ENCODE results near the gene KRTAP9-4.
"Not testable (repeated sequence)": the region's sequence is repeated elsewhere in the genome, so short reads cannot be mapped to it uniquely, and the experiment has no call there.

Gene KRTAP9-4, protein sequence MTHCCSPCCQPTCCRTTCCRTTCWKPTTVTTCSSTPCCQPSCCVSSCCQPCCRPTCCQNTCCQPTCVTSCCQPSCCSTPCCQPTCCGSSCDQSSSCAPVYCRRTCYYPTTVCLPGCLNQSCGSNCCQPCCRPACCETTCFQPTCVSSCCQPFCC

DNA sequence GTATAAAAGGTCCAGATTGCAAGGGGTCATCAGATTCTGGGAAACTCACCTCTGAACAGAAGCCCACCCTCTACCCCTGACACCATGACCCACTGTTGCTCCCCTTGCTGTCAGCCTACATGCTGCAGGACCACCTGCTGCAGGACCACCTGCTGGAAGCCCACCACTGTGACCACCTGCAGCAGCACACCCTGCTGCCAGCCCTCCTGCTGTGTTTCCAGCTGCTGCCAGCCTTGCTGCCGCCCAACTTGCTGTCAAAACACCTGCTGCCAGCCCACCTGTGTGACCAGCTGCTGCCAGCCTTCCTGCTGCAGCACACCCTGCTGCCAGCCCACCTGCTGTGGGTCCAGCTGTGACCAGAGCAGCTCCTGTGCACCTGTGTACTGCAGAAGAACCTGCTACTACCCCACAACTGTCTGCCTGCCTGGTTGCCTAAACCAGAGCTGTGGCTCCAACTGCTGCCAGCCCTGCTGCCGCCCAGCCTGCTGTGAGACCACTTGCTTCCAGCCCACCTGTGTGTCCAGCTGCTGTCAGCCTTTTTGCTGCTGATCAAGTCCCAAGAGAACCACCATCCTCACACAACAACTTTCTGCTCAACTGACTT, at the start of gene KRTAP9-4:
TSS of gene KRTAP9-4 (plus strand) at position 51 of the 604 bp plus-strand sequence. CDS start at position 85, 34 bp downstream.
- not testable (repeated sequence) for H3K27ac ChIP-seq (ENCODE audit: low read length); H2AFZ ChIP-seq (ENCODE audit: low read depth, low read length); H3K9ac ChIP-seq (ENCODE audit: low read length); H3K4me2 ChIP-seq (ENCODE audit: low read length); H3K4me1 ChIP-seq (ENCODE audit: low read length); H4K20me1 ChIP-seq (ENCODE audit: insufficient read depth, low read length); H3K36me3 ChIP-seq (replicated peaks; ENCODE audit: low read depth, low read length); H3K79me2 ChIP-seq (ENCODE audit: low read length); H3K9me3 ChIP-seq (ENCODE audit: insufficient read depth, low read length); H3K4me3 ChIP-seq (ENCODE audit: low read length)
- H3K27me3 ChIP-seq (ENCODE audit: low read depth, low read length) = peaks cover 16% of the 10 kb centered on the region; the same call in 1 of the 2 replicates

DNA sequence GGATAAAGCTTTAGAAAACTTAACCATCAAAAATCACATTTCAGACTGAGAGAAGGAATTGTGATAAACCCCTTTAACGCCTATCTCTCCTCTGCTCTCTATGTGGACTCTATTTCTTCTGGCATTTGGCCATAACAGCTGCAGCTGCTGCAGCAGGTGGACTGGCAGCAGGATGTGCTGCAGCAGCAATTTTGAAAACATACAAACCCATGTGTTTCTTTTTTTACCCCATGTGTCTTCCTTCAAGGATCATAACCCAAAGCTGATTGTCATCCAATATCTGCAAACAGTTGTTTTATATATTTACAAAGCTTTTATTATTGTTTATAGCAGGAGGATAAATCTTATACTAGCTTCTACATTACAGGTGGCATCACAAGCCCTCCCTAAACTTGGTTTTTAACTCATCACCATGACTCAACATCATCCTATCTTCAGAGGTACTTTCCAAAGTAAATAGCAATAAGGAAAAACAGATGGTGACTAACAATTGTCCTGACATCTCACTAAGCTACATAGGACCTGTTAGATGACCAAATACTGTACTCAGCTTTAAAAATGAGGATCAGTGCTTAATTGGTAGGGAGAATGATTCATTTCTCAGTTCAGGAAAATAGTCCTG, 37.5 kb upstream of the KRTAP9-4 start:
- Histone ChIP-seq H3K27ac (ENCODE audit: low read length) (no peak overlapping the region), H3K4me3 (ENCODE audit: low read length) (no peak overlapping the region), H3K4me2 (ENCODE audit: low read length) (no peak overlapping the region)

DNA sequence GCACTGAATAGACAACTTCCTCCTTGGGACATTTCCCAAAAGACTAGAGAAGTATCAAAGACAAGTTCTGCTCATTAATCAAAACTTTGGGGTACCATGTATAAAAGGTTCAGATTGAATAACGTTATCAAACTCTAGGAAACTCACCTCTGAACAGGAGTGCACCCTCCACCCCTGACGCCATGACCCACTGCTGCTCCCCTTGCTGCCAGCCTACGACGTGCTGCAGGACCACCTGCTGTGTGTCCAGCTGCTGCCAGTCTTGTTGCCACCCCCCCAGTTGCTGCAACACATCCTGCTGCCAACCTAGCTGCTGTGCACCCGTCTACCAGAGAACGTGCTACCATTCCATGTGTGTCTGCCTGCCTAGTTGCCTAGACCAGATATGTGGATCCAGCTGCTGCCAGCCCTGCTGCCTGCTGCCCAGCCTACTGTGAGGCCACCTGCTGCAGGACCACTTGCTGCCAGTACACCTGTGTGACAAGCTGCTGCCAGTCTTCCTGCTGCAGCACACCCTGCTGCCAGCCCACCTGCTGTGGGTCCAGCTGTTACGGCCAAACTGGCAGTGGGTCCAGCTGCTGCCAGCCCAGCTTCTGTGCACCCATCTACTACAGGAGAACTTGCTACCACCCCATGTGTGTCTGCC, 36.8 kb upstream of the KRTAP9-4 start:
- H3K4me2 ChIP-seq (ENCODE audit: low read length) = no peak overlapping the region
- no peak for TF ChIP-seq EZH2phosphoT487 (IDR thresholded peaks at IDR 0.05; ENCODE audit: low read depth)
- TF ChIP-seq, protein P1, sequence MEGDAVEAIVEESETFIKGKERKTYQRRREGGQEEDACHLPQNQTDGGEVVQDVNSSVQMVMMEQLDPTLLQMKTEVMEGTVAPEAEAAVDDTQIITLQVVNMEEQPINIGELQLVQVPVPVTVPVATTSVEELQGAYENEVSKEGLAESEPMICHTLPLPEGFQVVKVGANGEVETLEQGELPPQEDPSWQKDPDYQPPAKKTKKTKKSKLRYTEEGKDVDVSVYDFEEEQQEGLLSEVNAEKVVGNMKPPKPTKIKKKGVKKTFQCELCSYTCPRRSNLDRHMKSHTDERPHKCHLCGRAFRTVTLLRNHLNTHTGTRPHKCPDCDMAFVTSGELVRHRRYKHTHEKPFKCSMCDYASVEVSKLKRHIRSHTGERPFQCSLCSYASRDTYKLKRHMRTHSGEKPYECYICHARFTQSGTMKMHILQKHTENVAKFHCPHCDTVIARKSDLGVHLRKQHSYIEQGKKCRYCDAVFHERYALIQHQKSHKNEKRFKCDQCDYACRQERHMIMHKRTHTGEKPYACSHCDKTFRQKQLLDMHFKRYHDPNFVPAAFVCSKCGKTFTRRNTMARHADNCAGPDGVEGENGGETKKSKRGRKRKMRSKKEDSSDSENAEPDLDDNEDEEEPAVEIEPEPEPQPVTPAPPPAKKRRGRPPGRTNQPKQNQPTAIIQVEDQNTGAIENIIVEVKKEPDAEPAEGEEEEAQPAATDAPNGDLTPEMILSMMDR (IDR thresholded peaks at IDR 0.05; ENCODE audit: low read depth, low read length) = no peak

More for the DNA sequence above, 37.5 kb upstream of the KRTAP9-4 start:
- H3K79me2 ChIP-seq (ENCODE audit: low read length) = no peaks in the 10 kb centered on the region
- no peak overlapping the region for H3K9ac ChIP-seq (ENCODE audit: low read length)
- H3K36me3 ChIP-seq (replicated peaks; ENCODE audit: low read depth, low read length) = no peaks in the 10 kb centered on the region
- H3K27me3 ChIP-seq (ENCODE audit: low read depth, low read length) = peaks cover 37% of the 10 kb centered on the region
- H3K9me3 ChIP-seq (ENCODE audit: insufficient read depth, low read length) = no peaks in the 10 kb centered on the region
- TF ChIP-seq EZH2phosphoT487 (IDR thresholded peaks at IDR 0.05; ENCODE audit: low read depth) = no peak
- TF ChIP-seq, protein P1 (IDR thresholded peaks at IDR 0.05; ENCODE audit: low read depth, low read length) = no peak
- H3K4me1 ChIP-seq (ENCODE audit: low read length) = no peaks in the 10 kb centered on the region
- no peak overlapping the region for H2AFZ ChIP-seq (ENCODE audit: low read depth, low read length)
- no peaks in the 10 kb centered on the region for H4K20me1 ChIP-seq (ENCODE audit: insufficient read depth, low read length)

DNA sequence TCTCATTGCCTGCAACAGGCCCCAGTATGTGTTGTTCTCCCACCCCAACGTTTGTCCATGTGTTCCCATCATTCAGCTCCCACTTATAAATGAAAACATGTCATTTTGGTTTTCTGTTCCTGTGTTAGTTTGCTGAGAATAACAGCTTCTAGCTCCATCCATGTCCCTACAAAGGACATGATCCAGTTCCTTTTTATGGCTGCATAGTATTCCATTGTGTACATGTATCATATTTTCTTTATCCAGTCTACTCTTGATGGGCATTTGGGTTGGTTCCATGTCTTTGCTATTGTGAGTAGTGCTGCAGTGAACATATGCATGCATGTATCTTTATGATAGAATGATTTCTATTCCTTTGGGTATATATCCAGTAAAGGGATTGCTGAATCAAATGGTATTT, 33.8 kb upstream of the KRTAP9-4 start:
- TF ChIP-seq, protein P1 (IDR thresholded peaks at IDR 0.05; ENCODE audit: low read depth, low read length) = no peak
- TF ChIP-seq EZH2phosphoT487 (IDR thresholded peaks at IDR 0.05; ENCODE audit: low read depth) = no peak
- peaks cover 16% of the 10 kb centered on the region for H3K27me3 ChIP-seq (ENCODE audit: low read depth, low read length)
- H3K4me2 ChIP-seq (ENCODE audit: low read length) = no peak overlapping the region
- no peaks in the 10 kb centered on the region for H3K79me2 ChIP-seq (ENCODE audit: low read length)
- no peak overlapping the region for H3K4me3 ChIP-seq (ENCODE audit: low read length)
- H3K36me3 ChIP-seq (replicated peaks; ENCODE audit: low read depth, low read length) = no peaks in the 10 kb centered on the region
- H3K9ac ChIP-seq (ENCODE audit: low read length) = no peak overlapping the region
- H4K20me1 ChIP-seq (ENCODE audit: insufficient read depth, low read length) = no peaks in the 10 kb centered on the region
- H2AFZ ChIP-seq (ENCODE audit: low read depth, low read length) = no peak overlapping the region
- H3K9me3 ChIP-seq (ENCODE audit: insufficient read depth, low read length) = no peaks in the 10 kb centered on the region
- H3K27ac ChIP-seq (ENCODE audit: low read length) = no peak overlapping the region
- H3K4me1 ChIP-seq (ENCODE audit: low read length) = no peaks in the 10 kb centered on the region

More for the DNA sequence above, 36.8 kb upstream of the KRTAP9-4 start:
- no peak overlapping the region for H3K27ac ChIP-seq (ENCODE audit: low read length)
- no peaks in the 10 kb centered on the region for H3K4me1 ChIP-seq (ENCODE audit: low read length)
- H3K27me3 ChIP-seq (ENCODE audit: low read depth, low read length) = peaks cover 34% of the 10 kb centered on the region
- no peaks in the 10 kb centered on the region for H3K79me2 ChIP-seq (ENCODE audit: low read length)
- no peaks in the 10 kb centered on the region for H3K9me3 ChIP-seq (ENCODE audit: insufficient read depth, low read length)
- H3K36me3 ChIP-seq (replicated peaks; ENCODE audit: low read depth, low read length) = no peaks in the 10 kb centered on the region
- H3K4me3 ChIP-seq (ENCODE audit: low read length) = no peak overlapping the region
- no peak overlapping the region for H2AFZ ChIP-seq (ENCODE audit: low read depth, low read length)
- H4K20me1 ChIP-seq (ENCODE audit: insufficient read depth, low read length) = no peaks in the 10 kb centered on the region
- H3K9ac ChIP-seq (ENCODE audit: low read length) = no peak overlapping the region
